NCI-H345 treated with DMSO at 0.1 percent for 48 hours (cell line): ENCODE data around the gene ATP1B2.
"Not testable (repeated sequence)": the region's sequence is repeated elsewhere in the genome, so short reads cannot be mapped to it uniquely, and the experiment has no call there.

Experiments
- DNase-seq: peaks from one replicate; lab custom pipeline; 2025; ENCODE audit not compliant: unreplicated experiment; lab: John Stamatoyannopoulos, UW

ATP1B2 gene

DNA sequence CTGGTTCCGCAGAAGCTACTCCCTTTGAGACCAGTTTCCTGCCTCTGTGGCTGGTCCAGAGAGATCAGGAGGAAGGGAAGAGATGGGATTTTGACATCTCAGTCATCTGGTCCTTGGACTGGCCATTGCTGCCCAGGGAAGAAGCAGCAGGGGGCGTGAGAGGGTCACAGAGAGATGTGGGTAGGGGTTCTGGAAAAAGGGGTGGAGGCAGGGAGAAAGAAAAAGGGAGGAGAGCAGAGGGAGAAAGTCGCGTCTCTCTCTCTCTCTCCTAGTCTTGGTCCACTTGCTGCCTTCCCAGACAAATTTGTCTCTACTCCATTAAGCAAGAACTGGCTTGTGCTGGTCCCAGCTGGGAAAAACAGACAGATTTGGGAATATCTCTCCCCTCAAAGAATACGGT, 16.3 kb upstream of the ATP1B2 start:
- no peak for DNase-seq

DNA sequence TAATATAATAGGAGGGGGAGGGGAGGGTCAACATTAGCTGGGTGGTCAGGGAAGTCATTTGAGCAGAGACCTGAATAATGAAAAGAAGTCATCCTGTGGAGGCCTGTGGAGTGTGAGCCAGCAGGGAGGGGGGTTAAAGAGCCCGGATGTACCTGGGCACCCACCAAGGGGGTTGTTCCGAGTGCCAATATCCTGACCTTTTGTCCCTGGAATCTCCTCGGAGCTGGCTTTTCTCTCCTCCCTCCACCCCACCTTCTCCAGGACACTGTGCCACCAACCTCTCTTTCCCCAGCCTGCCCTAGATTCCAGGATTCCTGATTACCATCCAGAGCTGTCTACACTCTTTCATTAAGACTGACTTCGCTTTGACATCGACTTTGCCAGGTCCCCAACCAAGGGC, 14.6 kb upstream of the ATP1B2 start:
- no peak for DNase-seq

DNA sequence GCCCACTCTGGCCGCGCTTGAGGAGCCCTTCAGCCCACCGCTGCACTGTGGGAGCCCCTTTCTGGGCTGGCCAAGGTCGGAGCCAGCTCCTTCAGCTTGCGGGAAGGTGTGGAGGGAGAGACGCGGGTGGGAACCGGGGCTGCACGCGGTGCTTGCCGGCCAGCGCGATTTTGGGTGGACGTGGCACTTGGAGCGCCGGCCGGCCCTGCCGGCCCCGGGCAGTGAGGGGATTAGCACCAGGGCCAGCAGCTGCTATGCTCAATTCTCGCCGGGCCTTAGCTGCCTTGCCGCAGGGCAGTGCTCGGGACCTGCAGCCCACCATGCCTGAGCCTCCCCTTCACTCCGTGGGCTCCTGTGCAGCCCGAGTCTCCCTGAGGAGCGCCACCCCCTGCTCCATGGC, 9.9 kb upstream of the ATP1B2 start:
- no peak for DNase-seq

DNA sequence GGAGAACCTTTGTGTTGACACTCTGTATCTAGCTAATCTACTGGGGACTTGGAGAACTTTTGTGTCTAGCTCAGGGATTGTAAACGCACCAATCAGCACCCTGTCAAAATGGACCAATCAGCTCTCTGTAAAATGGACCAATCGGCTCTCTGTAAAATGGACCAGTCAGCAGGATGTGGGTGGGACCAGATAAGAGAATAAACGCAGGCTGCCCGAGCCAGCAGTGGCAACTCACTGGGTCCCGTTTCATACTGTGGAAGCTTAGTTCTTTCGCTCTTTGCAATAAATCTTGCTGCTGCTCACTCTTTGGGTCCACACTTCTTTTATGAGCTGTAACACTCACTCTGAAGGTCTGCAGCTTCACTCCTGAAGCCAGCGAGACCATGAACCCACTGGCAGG, 9.1 kb upstream of the ATP1B2 start:
- DNase-seq = not testable (repeated sequence)

DNA sequence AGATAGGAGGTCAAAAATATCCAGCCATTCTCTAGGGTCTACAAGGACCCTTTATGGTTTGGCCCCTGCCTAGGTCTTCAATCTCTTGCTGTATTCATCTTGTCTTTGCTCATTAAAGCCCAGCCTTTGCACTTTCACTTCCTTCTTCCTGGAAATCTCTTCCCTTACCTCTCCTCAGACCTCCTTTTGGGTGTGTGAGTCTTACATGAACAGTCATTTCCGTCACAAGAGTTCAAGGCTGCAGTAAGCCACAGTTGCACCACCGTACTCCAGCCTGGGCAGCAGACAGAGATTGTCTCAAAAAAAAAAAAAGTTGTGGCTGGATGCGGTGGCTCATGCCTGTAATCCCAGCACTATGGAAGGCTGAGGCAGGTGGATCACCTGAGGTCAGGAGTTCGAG, 6.0 kb upstream of the ATP1B2 start:
- no peak for DNase-seq

DNA sequence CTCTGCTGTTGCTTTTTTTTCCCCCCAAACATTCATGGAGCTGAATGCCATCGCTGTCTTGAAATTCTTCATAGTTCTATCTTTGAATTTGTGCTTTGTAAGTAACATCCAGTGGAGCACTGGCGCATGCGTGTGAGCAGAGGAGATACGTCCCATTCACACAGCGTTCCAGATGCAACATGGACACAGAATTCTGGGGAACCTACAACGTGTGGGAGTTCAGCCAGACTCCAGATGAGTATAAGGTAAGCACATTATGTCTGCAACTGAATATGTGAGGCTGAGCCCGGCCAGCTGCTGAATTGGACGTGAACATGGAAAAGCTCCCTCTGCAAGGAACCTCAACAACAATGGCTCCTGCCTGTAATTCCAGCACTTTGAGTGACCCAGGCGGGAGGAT, 4.3 kb upstream of the ATP1B2 start:
- DNase-seq = no peak

DNA sequence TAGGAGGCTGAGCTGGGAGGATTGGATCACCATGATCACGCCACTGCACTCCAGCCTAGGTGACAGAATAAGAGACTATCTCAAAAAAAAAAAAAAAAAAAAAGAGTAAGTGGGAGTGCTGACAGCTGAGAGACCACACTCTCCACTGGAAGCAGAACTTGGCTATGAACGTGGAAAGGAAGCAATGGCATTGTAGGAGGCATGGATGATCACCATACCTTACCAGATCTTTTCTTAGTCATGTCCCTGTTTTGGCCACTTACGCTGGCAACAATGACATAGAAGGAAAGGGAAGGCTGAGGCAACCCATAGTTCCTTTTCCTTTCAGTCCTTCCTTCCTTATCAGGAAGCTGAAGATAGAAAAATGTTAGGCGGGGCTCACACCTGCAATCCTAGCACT, 3.7 kb upstream of the ATP1B2 start:
- DNase-seq = no peak

DNA sequence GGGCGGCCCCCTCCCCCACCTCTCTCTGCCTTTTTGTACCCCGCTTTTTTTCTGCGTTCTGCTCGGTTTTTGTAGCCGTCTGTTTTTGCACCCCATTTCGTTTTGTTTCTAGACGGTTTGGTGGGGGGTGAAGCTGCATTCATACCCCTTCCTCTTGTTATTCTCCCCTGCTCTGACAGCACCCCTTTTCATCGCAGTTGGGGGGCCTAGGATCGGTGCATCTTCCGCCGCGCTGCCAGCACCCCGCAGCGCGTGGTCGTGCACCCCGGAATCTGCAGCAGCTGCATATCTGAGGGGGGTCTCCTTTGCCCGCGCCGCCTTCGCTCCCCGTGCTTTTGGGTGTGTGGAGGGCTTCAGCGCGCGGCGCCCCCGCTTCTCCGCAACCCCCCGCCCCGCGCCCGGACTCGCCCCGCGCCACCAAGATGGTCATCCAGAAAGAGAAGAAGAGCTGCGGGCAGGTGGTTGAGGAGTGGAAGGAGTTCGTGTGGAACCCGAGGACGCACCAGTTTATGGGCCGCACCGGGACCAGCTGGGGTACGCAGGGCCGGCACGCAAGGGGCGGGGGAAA, 455 bp downstream of the ATP1B2 start:
- DNase-seq = no peak

DNA sequence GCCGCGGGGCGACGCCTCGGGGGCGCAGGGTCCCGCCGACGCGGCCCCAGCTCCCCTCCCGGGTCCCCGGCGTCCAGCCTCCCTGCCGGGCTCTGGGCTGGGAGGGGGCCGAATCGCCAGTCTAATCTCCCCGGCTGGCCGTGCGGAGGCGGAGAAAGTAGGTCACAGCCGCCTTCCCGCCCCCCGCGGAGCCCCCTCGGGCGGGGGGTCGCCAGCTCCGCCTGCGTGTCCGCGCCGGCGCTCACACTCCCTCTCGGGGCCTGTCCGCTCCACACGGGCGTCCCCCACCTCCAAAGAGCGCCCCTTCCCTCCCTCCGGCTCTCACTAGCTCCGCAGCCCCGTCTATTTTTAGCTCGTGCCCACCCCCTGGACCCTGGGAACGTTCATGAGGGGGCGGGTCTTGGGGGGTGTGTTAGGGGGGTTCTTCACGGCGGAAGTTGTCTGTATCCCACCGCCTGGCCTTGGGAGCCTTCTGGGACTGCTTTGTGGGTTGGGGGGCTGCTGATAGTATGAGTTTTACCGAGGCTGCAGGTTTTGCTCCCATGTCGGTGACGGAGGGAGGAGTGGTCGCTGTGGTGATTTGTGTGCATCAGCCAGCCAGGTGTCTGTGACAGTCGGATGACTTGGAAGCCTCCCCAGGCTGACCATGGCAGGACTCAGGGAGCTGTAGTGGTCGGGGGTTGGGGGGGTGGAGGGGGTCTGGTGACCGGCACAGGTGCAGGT, 1.1 kb downstream of the ATP1B2 start:
- DNase-seq = no peak

DNA sequence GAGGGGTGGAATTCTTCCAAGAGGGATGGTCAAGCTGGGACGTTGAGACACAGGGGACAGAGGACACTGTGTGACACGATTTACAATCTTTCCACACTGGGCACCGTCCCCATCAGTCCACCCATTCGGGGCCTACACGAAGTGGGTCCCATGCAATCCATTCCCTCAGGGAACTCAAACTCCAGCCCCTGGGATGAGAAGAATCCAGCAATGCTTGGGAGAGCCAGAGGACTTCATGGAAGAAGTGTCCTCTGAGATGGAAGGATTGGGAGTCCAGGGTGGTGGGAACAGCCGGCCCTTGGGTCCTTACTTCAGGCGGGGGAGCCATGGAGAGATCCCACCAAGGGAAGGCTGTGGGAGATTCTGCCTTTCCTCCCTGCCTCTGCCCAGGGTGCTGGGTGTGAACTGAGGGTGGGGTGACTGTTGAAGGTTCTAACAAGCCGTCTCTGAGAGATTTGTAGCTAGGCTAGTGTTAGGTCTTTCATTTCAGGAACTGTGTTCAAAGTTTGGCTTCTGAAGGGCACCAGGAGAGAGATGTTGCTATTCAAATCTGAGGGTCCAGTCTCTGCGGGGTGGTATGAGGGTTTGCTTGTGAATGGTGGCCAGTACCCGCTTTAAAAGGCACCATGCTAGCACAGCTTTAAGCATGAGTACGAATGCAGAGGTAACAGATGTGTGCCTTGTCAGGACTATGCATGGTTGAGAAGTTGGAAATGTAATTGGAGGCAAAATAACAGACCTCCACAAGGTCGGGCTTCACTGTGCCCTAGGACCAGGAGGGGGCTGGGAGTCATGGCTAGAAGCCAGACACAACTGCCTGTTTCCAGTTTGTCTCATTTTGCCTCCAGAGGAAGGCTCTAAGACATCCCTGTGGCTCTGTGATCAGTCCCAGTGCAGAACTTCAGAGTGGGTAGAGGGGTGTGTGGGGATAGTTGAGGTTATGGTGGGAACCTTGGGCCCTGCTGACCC, 1.9 kb downstream of the ATP1B2 start:
- no peak for DNase-seq

DNA sequence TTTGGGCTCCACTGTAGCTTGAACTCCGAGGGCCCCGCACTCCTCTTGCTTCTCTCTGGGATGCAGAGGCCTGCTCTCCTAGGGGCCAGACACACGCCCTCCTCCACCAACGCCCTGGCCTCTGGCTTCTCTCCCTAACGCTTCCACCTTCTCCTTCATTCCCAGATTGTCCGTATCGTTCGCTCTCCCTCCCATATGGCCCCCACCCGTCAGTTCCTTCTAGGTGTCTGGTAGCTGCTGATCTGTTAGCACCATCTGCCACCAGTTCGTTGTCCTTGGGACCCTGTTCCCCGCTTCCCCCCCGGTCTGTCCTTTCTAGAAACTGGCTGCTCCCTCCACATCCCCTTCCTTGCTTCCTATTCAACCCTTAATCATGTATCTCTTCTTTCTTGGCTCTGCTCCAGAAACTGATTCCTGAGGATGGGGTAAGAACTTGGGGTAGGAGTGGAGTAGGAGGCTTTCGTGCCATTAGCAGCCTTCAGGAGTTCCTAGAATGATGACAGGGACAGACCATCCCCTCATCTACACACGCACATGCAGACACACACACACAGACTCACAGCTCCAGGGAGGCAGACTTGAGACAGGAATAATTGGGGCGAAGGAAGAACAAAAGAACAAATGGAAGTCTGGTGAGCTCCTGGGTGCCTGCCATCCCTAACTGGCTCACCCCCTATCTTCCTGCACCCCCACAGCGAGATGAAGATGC, 4.3 kb downstream of the ATP1B2 start:
- no peak for DNase-seq

DNA sequence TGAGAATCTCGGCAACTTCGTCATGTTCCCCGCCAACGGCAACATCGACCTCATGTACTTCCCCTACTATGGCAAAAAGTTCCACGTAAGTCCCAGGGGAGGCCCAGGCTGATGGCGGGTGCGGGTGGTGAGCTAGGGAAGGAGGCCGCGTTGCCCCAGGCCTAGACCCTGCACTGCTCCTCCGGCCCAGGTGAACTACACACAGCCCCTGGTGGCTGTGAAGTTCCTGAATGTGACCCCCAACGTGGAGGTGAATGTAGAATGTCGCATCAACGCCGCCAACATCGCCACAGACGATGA, 4.8 kb downstream of the ATP1B2 start:
- no peak for DNase-seq

DNA sequence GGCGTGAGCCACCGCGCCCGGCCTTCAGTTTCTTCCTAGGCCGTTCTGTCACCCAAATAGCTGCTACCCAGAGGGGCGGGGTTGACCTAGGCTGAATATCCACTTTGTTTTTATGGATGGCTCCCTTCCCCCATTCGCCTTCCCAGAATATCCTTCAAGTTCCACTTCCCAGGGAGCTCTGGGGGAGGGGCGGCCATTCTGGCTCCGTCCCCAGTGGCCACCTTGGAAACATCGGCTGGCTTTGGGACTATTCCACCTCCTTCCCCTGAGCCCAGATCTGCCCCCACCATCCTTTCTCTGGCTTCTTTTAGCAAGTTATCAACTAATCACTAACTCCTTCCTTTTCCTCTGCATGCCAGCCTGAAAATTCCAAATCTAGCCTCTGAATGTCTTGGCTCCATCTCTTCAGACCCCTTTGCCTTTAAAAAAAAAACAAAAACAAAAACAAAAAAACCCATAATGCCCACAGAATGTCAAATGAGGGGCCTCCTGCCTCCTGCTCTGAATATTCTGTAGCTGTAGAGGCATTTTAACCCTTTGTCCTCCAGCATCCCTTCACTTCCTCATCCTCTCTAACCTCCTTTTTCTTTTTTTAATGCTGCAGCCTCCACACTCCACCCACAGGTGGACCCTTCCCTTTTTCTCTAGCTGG, 6.4 kb downstream of the ATP1B2 start:
- DNase-seq = no peak

DNA sequence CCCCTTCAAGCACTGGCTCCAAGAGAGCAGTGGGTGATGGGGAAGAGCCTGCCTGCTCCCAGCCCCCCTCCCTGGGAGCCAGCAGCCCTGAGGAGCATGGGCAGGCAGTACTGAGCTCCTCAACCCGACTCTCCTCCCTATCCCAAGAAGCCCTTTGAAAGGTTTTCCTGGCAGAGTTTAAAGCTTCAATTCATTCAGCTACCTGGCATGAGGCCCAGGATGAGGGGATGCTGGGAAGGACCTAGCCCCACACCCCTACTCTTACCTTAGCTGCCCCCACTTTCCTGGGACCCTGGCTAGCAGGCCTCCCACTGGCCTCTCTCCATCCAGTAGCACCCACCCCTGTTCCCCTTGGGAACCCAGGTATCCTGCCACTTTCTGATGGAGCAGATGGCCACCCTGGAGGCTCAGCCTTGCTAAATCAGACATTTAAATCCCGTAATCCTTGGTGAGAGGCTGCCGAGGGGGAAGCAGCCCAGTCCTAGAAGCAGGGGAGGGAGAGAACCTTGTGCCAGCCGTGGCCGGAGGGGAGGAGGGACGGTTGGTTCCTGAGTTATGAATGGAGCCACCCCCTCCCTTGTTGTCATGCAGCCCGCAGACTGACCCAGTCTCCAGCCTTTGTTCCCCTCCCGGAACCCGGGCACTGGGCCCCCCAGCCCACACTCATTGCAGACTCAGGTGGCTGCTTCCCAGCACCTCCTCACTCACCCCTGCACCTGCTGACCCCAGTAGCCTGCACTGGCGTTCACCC, 17.1 kb downstream of the ATP1B2 start:
- no peak for DNase-seq

DNA sequence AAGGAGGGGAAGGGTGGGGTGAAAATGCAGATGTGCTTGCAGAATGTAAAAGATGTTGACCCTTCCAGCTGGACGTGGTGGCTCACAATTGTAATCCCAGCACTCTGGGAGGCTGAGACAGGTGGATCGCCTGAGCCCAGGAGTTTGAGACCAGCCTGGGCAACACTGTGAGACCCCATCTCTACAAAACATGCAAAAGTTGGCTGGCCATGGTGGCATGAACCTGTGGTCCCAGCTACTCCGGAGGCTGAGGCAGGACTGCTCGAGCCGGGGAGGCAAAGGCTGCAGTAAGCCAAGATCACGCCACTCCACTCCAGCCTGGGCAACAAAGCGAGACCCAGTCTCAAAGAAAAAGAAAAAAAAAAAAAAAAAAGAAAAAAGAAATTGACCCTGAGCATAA, 17.8 kb downstream of the ATP1B2 start:
- DNase-seq = no peak

DNA sequence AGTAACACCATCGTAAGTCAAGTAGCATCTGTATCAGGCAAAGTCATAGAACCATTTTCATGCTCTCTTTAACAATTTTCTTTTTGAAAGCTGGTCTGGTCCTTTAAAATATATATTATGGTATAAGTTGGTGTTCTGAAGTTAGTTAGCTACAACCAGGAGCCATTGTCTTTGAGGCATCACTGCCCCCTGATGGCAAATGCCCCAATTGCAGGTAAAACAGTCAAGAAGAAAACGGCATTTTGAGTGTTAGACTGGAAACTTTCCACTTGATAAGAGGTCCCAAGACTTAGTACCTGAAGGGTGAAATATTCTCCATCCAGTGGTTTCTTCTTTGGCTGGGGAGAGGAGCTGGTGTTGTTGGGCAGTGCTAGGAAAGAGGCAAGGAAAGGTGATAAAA, 22.5 kb downstream of the ATP1B2 start:
- DNase-seq = no peak

DNA sequence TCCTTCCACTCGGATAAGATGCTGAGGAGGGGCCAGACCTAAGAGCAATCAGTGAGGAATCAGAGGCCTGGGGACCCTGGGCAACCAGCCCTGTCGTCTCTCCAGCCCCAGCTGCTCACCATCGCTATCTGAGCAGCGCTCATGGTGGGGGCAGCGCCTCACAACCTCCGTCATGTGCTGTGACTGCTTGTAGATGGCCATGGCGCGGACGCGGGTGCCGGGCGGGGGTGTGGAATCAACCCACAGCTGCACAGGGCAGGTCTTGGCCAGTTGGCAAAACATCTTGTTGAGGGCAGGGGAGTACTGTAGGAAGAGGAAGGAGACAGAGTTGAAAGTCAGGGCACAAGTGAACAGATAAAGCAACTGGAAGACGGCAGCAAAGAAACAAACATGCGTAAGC, 24.2 kb downstream of the ATP1B2 start:
- no peak for DNase-seq

DNA sequence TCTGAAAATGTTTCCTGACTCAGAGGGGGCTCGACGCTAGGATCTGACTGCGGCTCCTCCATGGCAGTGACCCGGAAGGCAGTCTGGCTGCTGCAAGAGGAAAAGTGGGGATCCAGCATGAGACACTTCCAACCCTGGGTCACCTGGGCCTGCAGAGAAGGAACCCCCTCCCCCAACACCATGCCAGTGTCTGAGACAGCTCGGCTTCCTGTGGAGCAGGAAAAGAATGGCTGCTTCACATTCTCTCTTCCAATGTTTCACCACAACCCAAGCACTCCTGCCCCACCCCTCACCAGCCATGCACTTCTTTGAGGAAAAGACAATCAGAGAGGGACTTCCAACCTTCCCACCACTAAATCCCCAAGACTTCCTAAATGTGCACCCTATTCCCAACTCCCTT, 25.8 kb downstream of the ATP1B2 start:
- no peak for DNase-seq

DNA sequence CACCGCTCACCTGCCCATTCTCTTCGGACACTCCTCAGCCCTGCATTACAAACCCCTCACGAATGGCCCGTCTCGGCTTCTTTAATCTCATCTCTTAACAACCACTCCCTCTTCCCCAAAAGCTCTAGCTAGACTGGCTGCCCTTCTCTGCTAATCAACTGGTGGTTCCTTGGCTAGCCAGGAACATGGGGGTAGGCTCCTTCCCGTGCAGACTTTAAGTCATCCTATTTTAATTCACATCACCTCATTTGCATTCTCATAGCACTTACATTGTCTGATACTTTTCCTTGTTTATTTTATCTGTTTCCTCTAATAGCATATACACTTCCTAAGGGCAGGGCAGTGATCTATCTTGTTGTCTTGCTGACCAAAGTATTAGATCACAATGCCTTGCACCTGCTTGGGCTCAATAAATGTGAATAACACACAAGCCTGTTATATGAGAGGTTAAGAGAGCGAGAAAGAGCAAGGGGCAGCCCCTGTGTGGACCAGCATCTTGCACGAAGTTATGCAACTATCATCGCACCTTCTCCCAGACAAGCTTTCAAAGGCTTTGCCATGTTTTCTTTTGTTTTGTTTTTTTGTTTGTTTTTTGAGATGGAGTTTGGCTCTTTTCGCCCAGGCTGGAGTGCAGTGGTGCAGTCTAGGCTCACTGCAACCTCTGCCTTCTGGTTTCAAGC, 26.8 kb downstream of the ATP1B2 start:
- DNase-seq = no peak
